HUES64 (cell line): Measurements from ENCODE around the gene ZRANB2. TPM values are rescaled to one million over a fixed set of nuclear protein-coding genes. Genes with fewer than 3 reads are reported as not detected.

Source experiments
- H3K27ac ChIP-seq: 2 replicates; pipeline ENCODE4 v1.7.0; 2013; ENCODE audit warnings: low read depth, low read length, inconsistent platforms
- H3K27me3 ChIP-seq: 2 replicates; pipeline ENCODE4 v1.6.1; 2013; ENCODE audit warnings: mild to moderate bottlenecking, low read length; ENCODE audit not compliant: insufficient read depth
- H3K36me3 ChIP-seq: 2 replicates; pipeline ENCODE4 v1.6.1; 2013; ENCODE audit warnings: mild to moderate bottlenecking, low read length; ENCODE audit not compliant: insufficient read depth
- H3K4me1 ChIP-seq: 2 replicates; pipeline ENCODE4 v1.6.1; 2013; ENCODE audit warnings: mild to moderate bottlenecking, low read length, moderate library complexity; ENCODE audit not compliant: insufficient read depth
- H3K4me3 ChIP-seq: 2 replicates; pipeline ENCODE4 v1.5.1; 2013; ENCODE audit warnings: mild to moderate bottlenecking, low read length, moderate library complexity
- H3K9ac ChIP-seq: 2 replicates; pipeline ENCODE4 v1.6.1; 2013; ENCODE audit warnings: mild to moderate bottlenecking, low read depth, low read length
- H3K9me3 ChIP-seq: 2 replicates; pipeline ENCODE4 v1.6.1; 2013; ENCODE audit warnings: low read depth, low read length; ENCODE audit not compliant: insufficient read depth
- WGBS: fragments of 150-250, 120-280 bp; methylation state at CpG from one replicate; pipeline ENCODE4 v1.1.7; 2013; ENCODE audit warnings: missing lambda C conversion rate; 5-methylcytosine and 5-hydroxymethylcytosine counted together
- polyA plus RNA-seq, 2 experiments: library from polyadenylated mRNA; stranded (reverse); fragments of 50-300 nt; gene quantifications; one replicate each; pipeline ENCODE4 v1.2.3, GENCODE V29; 2013

ZRANB2 gene, protein sequence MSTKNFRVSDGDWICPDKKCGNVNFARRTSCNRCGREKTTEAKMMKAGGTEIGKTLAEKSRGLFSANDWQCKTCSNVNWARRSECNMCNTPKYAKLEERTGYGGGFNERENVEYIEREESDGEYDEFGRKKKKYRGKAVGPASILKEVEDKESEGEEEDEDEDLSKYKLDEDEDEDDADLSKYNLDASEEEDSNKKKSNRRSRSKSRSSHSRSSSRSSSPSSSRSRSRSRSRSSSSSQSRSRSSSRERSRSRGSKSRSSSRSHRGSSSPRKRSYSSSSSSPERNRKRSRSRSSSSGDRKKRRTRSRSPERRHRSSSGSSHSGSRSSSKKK
- 77.7 TPM for polyA plus RNA-seq (2013, experiment 1 of 2)
- 74.1 TPM for polyA plus RNA-seq (2013, experiment 2 of 2)

DNA sequence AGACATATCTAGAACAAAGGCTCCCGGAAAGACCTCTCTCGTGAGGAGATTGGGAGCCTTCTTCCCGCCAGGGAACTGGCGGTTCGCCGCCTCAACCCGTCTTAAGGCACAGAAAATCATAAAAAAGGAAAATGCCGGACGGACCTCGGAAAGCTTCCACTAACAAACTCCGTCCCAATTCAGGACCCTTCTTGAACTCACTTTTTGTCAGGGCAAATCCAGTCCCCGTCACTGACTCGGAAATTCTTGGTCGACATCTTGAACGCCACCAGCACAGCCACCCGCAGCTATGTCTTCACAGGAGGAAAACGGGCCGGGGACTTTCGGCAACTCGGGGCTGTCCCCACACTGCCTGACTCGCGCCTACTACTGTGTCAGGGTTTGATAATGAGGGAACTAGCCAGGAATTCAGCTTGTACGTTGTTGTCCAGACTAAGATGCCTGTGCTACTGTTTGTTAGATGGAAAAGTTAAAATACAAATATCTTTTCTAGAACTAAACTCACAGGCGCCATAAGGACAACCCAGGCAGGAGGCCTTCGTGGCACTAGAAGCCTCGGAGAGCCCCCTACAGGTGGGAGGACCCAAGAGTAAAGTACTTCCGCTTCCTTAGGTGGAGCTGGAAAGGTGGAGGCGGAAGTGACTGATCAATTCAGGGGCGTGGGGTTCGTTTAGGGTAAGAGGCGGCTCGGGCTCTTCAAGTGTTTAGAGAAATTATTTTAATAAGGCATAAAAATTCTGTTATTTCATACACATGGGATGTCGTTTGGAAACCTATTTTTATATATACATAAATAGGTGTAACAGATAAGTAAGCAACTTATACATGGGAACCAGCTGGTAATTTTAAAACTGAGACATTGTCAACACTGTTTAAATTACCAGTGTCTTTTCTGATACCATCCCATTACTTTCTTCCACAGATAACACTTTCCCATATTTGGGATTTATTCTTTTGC is at the start of gene ZRANB2:
Gene ZRANB2, minus strand, starts transcription at position 297 of the 958 bp plus-strand sequence. Its CDS starts 40 bp downstream, at position 257.
- under 1% methylated on average over 30 of the region's 33 CpGs for WGBS
- Histone ChIP-seq H3K4me1 (peaks cover 8% of the 10 kb centered on the region), H3K9me3 (no peaks in the 10 kb centered on the region; the same call in 1 of the 2 replicates), H3K9ac (peak within 1 kb of the TSS; percentile 96), H3K36me3 (peaks cover 31% of the 10 kb centered on the region), H3K27me3 (peaks cover 42% of the 10 kb centered on the region), H3K27ac (peak within 1 kb of the TSS; percentile 92), H3K4me3 (peak within 1 kb of the TSS; percentile 90)

DNA sequence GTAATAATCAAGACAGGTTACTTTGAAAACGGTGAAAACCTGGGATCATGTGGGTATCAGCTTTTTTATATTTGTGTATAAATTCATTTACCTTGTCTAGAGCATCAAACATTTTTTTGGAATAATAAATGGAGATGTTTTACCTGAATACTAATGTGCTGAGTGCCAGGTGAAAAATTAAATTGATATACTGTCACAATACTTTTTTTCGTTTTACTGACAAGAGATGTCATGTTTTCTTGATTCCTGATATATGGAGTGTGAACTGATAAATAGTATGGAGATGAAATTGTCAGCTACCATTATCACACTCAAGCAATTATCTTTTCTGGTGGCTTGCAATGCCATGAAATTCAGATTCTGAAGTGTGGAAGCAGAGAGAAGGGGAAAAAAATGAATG is 47.2 kb upstream of the ZRANB2 start:
- Histone ChIP-seq H3K27ac (no peak overlapping the region), H3K36me3 (no peaks in the 10 kb centered on the region), H3K9ac (no peak overlapping the region), H3K9me3 (peaks cover 26% of the 10 kb centered on the region; the same call in 1 of the 2 replicates), H3K27me3 (no peaks in the 10 kb centered on the region), H3K4me1 (no peaks in the 10 kb centered on the region), H3K4me3 (no peak overlapping the region)
- 91% methylated on average over 1 of the region's 2 CpGs for WGBS

DNA sequence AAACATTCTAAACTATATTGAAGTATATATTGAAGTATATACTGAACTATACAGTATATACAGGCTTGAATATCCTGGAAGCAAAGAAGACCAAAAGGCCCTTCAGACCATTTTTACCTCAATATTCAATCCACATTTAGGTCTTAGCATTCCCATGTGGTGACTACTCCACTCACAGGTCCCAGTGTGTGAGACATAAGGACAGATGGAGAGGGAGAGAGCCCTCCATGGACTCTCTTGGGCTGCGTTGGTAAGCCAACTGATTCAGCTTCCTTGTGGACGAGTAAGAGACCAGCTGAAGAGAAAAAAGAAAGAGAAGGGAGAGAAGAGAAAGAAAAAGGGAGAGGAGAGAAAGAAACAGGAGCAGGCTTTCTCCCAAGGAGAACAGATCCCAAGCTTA is 37.3 kb upstream of the ZRANB2 start:
- Histone ChIP-seq H3K4me1 (no peaks in the 10 kb centered on the region), H3K36me3 (no peaks in the 10 kb centered on the region), H3K27me3 (no peaks in the 10 kb centered on the region), H3K9ac (no peak overlapping the region), H3K9me3 (no peaks in the 10 kb centered on the region), H3K27ac (no peak overlapping the region), H3K4me3 (no peak overlapping the region)
- 84% methylated on average over 2 of the region's 2 CpGs for WGBS

DNA sequence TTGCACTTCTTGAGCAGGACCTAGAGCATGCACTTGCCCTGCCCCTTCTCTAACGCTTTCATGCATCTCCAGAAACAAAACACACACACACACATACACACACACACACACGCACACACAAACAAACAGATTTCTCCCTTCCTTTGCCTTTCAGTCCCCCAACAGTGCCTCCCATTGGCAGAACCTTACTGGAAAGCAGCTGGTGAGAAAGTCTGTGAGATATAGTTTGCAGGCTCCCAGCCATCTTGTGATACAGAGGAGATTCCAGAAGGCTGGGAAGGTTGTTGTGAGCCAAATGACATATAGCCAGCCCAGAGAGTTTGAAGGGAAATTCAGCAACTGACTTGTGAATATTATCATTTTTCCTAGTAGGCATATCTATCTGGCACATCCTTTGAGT is 35.9 kb upstream of the ZRANB2 start:
- no peaks in the 10 kb centered on the region for H3K27me3 ChIP-seq
- 82% methylated on average over 2 of the region's 2 CpGs for WGBS

DNA sequence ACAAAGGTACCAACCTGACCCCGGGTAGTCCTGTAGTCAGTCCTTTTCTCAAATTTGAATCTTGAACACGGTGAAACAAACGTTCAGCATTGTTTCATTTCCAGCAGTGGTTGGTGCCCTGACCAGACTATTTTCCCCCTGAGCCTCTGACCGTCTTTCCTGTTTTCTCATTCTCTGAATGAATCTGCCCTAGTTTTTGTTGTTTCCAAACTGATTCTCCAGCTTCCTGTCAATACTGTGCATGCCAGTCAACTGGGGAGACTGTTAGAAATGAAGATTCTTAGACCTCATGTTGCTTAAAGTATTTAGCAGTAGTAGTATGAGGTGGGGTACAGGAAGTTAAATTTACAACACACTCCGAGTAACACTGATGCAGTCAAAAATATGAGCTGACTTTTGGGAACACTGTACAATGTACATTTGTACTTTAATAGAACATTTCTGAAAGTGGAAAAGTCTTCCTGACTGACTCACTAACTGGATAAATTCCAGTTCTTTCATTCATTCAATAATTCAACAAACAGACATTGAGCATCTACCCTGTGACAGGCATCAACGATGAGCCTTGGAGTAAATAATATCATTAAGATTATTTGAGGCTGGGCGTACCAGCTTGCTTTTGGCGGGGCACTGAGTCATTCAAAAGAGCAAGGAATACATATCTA is 26.0 kb upstream of the ZRANB2 start:
- H3K27ac ChIP-seq = no peak overlapping the region
- 94% methylated on average over 8 of the region's 8 CpGs for WGBS
- H3K27me3 ChIP-seq = no peaks in the 10 kb centered on the region

More for the DNA sequence above, 35.9 kb upstream of the ZRANB2 start:
- no peaks in the 10 kb centered on the region for H3K36me3 ChIP-seq
- no peaks in the 10 kb centered on the region for H3K4me1 ChIP-seq
- no peaks in the 10 kb centered on the region for H3K9me3 ChIP-seq
- no peak overlapping the region for H3K4me3 ChIP-seq
- H3K9ac ChIP-seq = no peak overlapping the region
- no peak overlapping the region for H3K27ac ChIP-seq

DNA sequence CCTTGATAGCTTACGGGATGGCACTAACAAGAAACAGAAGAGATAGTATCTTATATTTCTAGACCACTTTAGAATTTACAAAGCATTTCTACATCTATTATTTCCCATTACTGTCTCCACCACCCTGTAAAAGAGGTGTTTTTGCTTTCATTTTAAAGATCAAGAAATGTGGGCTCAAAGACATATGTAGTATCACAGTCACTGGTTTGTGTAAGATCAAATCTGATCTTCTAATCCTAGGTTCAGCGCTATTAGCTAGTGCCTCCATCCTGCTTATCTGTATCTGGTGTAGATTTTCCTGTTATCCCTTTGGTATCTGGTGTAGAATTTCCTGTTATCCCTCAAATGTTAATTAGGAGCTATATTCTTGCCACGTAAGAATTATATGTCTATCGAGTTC is 23.6 kb upstream of the ZRANB2 start:
- Histone ChIP-seq H3K9ac (no peak overlapping the region), H3K4me1 (no peaks in the 10 kb centered on the region), H3K27me3 (no peaks in the 10 kb centered on the region), H3K9me3 (no peaks in the 10 kb centered on the region), H3K27ac (no peak overlapping the region), H3K4me3 (no peak overlapping the region), H3K36me3 (no peaks in the 10 kb centered on the region)
- 97% methylated on average over 4 of the region's 4 CpGs for WGBS

More for the DNA sequence above, 26.0 kb upstream of the ZRANB2 start:
- Histone ChIP-seq H3K36me3 (no peaks in the 10 kb centered on the region), H3K4me1 (no peaks in the 10 kb centered on the region), H3K4me3 (no peak overlapping the region), H3K9me3 (no peaks in the 10 kb centered on the region), H3K9ac (no peak overlapping the region)

DNA sequence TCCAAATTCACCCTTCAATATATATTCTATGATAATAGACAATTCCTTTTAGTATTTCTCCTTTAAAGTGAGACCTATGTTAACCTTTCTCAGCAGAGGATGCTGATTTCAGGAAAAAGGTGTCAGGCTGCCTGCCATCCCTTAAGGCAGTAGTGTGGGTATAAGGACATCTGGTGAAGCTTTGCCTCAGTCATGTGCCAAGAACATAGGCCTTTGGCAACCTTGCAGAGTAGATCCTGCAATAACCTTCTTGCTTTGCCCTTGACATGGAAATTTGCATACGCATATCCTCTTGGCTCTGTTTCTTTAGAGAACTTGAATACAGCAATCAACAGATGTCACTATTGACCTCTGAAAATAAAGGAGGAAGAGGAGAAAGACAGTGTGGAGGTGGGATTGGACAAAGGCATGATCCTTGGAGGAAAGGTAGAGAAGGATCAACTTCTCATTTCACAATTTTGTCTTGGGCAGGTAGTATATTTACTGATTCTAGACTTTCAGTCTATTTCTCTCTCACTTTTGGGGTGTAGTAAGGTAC is 21.1 kb upstream of the ZRANB2 start:
- no peaks in the 10 kb centered on the region for H3K27me3 ChIP-seq
- H3K9ac ChIP-seq = no peak overlapping the region
- no peaks in the 10 kb centered on the region for H3K36me3 ChIP-seq
- H3K4me1 ChIP-seq = no peaks in the 10 kb centered on the region
- H3K27ac ChIP-seq = no peak overlapping the region
- WGBS = 96% methylated on average over 1 of the region's 1 CpG
- H3K9me3 ChIP-seq = no peaks in the 10 kb centered on the region
- H3K4me3 ChIP-seq = no peak overlapping the region

DNA sequence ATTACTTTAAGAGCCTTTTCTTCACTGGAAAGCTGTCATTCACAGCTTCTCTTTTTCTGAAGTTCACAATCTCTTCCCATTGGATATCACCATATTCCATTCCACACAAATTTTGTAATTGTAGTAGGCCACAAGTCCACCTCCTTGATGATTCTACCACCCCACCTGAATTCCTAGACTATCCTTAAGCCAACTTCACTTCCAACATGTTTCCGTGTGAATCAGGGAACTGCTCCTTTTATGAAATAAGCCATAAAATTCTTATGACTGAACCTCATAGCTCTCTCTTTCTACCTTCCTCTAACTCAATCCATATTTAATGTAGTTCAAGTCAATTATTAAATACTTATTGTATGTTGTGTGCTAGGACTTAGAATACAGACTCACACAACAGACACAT is 16.6 kb upstream of the ZRANB2 start:
- Histone ChIP-seq H3K9me3 (no peaks in the 10 kb centered on the region), H3K27me3 (no peaks in the 10 kb centered on the region), H3K9ac (no peak overlapping the region), H3K27ac (no peak overlapping the region), H3K36me3 (no peaks in the 10 kb centered on the region), H3K4me3 (no peak overlapping the region), H3K4me1 (no peaks in the 10 kb centered on the region)
- 98% methylated on average over 1 of the region's 1 CpG for WGBS

DNA sequence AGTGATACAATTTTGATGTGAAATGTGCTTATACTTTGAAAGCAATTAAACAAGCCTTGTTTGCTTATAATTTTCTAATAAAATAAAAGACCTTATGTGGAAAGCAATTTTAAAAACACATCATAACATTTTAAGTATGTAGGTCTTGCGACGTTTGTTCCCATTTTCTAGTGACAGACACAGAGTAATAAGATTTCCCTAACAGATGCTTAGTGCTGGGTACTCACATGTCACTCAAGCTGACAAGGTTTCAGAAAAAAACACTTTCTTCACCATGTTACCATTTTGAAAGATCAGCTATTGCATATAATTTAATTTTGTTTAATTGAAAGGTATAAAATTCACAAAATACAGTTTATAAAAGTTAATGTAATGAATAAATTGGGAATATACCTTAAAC is 14.1 kb upstream of the ZRANB2 start:
- H3K27ac ChIP-seq = no peak overlapping the region
- H3K9me3 ChIP-seq = no peaks in the 10 kb centered on the region
- no peak overlapping the region for H3K9ac ChIP-seq
- WGBS = 94% methylated on average over 2 of the region's 2 CpGs
- H3K4me3 ChIP-seq = no peak overlapping the region
- no peaks in the 10 kb centered on the region for H3K4me1 ChIP-seq
- no peaks in the 10 kb centered on the region; the same call in 1 of the 2 replicates for H3K27me3 ChIP-seq
- H3K36me3 ChIP-seq = no peaks in the 10 kb centered on the region

DNA sequence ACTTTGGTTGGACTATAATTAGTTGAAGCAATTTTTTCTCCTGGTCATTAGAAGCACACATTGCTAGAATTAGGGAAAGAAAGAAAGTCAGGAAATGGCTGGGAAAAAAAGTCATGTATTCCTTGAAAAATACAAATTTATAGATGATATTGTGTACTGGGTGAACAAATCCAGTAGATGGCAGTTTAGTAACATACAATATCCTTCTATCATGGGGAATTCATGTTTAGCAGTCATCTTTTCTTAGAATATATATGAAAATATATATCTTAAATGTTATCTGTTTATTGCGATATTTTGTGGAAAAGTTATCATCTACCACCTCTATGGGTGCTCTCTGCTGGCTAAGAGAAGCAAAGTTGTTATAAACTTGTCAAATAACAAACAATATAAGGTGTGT is 13.1 kb upstream of the ZRANB2 start:
- no peaks in the 10 kb centered on the region for H3K4me1 ChIP-seq
- no CpG with 5 or more reads among the region's 1 CpG for WGBS

More for the DNA sequence above, 13.1 kb upstream of the ZRANB2 start:
- Histone ChIP-seq H3K27me3 (no peaks in the 10 kb centered on the region; the same call in 1 of the 2 replicates), H3K27ac (no peak overlapping the region), H3K36me3 (no peaks in the 10 kb centered on the region), H3K9me3 (no peaks in the 10 kb centered on the region), H3K4me3 (no peak overlapping the region), H3K9ac (no peak overlapping the region)
